ENCODE results near the gene CCNL2.

Gene CCNL2

GRCh38 chr1:1347026-1347595, 52.0 kb downstream of the CCNL2 start:
- Histone ChIP-seq H3K9ac (ENCODE audit: low read length) (no peak overlapping the region), H4K20me1 (ENCODE audit: insufficient read depth, low read length) (peaks cover 34% of the 10 kb centered on the region; the same call in 1 of the 2 replicates), H3K4me1 (ENCODE audit: low read length) (peaks cover 9% of the 10 kb centered on the region), H2AFZ (ENCODE audit: low read depth, low read length) (no peak overlapping the region), H3K27ac (ENCODE audit: low read length) (no peak overlapping the region), H3K4me3 (ENCODE audit: low read length) (peak overlapping the region; percentile 90; the same call in 1 of the 2 replicates), H3K27me3 (ENCODE audit: low read depth, low read length) (no peaks in the 10 kb centered on the region), H3K9me3 (ENCODE audit: insufficient read depth, low read length) (no peaks in the 10 kb centered on the region), H3K4me2 (ENCODE audit: low read length) (peak overlapping the region; percentile 81), H3K79me2 (ENCODE audit: low read length) (peaks cover 56% of the 10 kb centered on the region), H3K36me3 (replicated peaks; ENCODE audit: low read depth, low read length) (no peaks in the 10 kb centered on the region)
- TF ChIP-seq EZH2phosphoT487 (IDR thresholded peaks at IDR 0.05; ENCODE audit: low read depth) (no peak), CTCF (IDR thresholded peaks at IDR 0.05; ENCODE audit: low read depth, low read length) (no peak)

GRCh38 chr1:1346501-1346890, 52.6 kb downstream of the CCNL2 start:
- Histone ChIP-seq H3K4me1 (ENCODE audit: low read length) (peaks cover 9% of the 10 kb centered on the region), H3K27me3 (ENCODE audit: low read depth, low read length) (no peaks in the 10 kb centered on the region), H3K4me3 (ENCODE audit: low read length) (no peak overlapping the region), H3K27ac (ENCODE audit: low read length) (no peak overlapping the region), H3K79me2 (ENCODE audit: low read length) (peaks cover 56% of the 10 kb centered on the region), H2AFZ (ENCODE audit: low read depth, low read length) (no peak overlapping the region), H3K4me2 (ENCODE audit: low read length) (no peak overlapping the region), H4K20me1 (ENCODE audit: insufficient read depth, low read length) (peaks cover 34% of the 10 kb centered on the region; the same call in 1 of the 2 replicates), H3K9me3 (ENCODE audit: insufficient read depth, low read length) (no peaks in the 10 kb centered on the region), H3K9ac (ENCODE audit: low read length) (no peak overlapping the region), H3K36me3 (replicated peaks; ENCODE audit: low read depth, low read length) (peaks cover 5% of the 10 kb centered on the region)
- no peak for TF ChIP-seq CTCF (IDR thresholded peaks at IDR 0.05; ENCODE audit: low read depth, low read length)
- no peak for TF ChIP-seq EZH2phosphoT487 (IDR thresholded peaks at IDR 0.05; ENCODE audit: low read depth)

GRCh38 chr1:1345860-1346500, 53.2 kb downstream of the CCNL2 start:
- Histone ChIP-seq H3K4me1 (ENCODE audit: low read length) (peaks cover 9% of the 10 kb centered on the region), H4K20me1 (ENCODE audit: insufficient read depth, low read length) (peaks cover 39% of the 10 kb centered on the region; the same call in 1 of the 2 replicates), H3K9me3 (ENCODE audit: insufficient read depth, low read length) (no peaks in the 10 kb centered on the region), H3K27ac (ENCODE audit: low read length) (no peak overlapping the region), H3K4me3 (ENCODE audit: low read length) (no peak overlapping the region), H2AFZ (ENCODE audit: low read depth, low read length) (no peak overlapping the region), H3K4me2 (ENCODE audit: low read length) (no peak overlapping the region), H3K79me2 (ENCODE audit: low read length) (peaks cover 56% of the 10 kb centered on the region), H3K9ac (ENCODE audit: low read length) (no peak overlapping the region), H3K27me3 (ENCODE audit: low read depth, low read length) (no peaks in the 10 kb centered on the region), H3K36me3 (replicated peaks; ENCODE audit: low read depth, low read length) (peaks cover 10% of the 10 kb centered on the region)
- TF ChIP-seq EZH2phosphoT487 (IDR thresholded peaks at IDR 0.05; ENCODE audit: low read depth) = no peak
- no peak for TF ChIP-seq CTCF (IDR thresholded peaks at IDR 0.05; ENCODE audit: low read depth, low read length)

- Histone ChIP-seq H3K36me3 (replicated peaks; ENCODE audit: low read depth, low read length) (peaks cover 12% of the 10 kb centered on the region), H3K27ac (ENCODE audit: low read length) (no peak overlapping the region), H3K9ac (ENCODE audit: low read length) (no peak overlapping the region), H3K79me2 (ENCODE audit: low read length) (peaks cover 56% of the 10 kb centered on the region), H3K27me3 (ENCODE audit: low read depth, low read length) (no peaks in the 10 kb centered on the region), H3K4me2 (ENCODE audit: low read length) (no peak overlapping the region), H2AFZ (ENCODE audit: low read depth, low read length) (no peak overlapping the region), H3K9me3 (ENCODE audit: insufficient read depth, low read length) (no peaks in the 10 kb centered on the region), H3K4me1 (ENCODE audit: low read length) (peaks cover 9% of the 10 kb centered on the region), H3K4me3 (ENCODE audit: low read length) (no peak overlapping the region), H4K20me1 (ENCODE audit: insufficient read depth, low read length) (peaks cover 41% of the 10 kb centered on the region; the same call in 1 of the 2 replicates)
- TF ChIP-seq EZH2phosphoT487 (IDR thresholded peaks at IDR 0.05; ENCODE audit: low read depth) (no peak), CTCF (IDR thresholded peaks at IDR 0.05; ENCODE audit: low read depth, low read length) (no peak)
Observed at GRCh38 chr1:1345384-1345783, 53.8 kb downstream of the CCNL2 start.
